RPMI7951 (cell line): ENCODE results near the gene LIPH. TPM values are rescaled to one million over a fixed set of nuclear protein-coding genes. Genes with fewer than 3 reads are reported as not detected.
A peak's percentile ranks its signal among the peaks of the same experiment; 100 is the strongest.
"Not testable (repeated sequence)": the region's sequence is repeated elsewhere in the genome, so short reads cannot be mapped to it uniquely, and the experiment has no call there.

ENCODE experiments used
- DNase-seq: peaks from one replicate; pipeline ENCODE4 v3.0.0-alpha.2; 2012; ENCODE audit warnings: low read depth
- total RNA-seq: library from RNA; depleted of rRNA; stranded (reverse); fragments of >200 nt; shearing (Covaris generic); gene quantifications from 2 replicates; pipeline ENCODE4 v1.2.3, GENCODE V29; 2014; rRNA removed

The LIPH gene
- total RNA-seq, 1 experiment from 2014 or later: not detected

DNA sequence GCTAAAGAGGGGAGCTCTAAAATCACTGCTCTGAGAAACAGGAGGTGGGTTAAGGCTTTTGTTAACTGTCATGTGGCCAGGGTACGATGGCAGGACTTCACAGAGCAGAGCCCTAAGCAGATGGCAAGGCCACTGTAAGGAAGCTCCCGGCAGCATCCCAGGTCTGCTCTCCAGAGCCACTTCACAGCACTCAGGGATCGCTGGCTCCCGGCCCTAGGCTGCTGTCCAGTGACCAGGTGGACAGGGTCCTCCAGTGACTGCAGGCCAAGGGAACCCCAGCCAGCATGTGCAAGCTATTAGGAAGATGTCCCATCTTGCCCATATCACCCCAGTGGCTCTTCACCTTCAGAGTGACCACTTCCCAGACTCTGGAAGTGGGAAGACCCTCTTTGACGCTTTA, 63.9 kb downstream of the LIPH start:
- DNase-seq: no peak

DNA sequence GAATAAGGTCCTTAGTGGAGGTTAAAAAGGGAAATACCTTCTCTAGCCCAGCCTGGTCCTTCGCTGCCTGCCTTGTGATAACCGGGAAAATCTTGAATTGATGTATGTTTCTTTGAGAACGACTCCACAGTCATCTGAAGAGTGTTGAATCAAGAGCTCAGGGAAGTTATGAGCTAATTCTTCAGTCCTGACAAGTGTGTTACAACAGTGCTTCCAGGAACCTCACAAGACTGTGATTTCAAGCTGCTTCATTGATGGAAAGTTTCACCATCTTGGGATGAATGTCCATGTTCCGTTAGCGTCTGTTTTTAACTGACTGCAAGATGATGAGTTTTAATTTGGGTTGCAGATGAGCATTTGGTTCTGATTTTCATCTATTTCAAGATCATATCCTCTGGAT, 66.0 kb downstream of the LIPH start:
- no peak for DNase-seq

DNA sequence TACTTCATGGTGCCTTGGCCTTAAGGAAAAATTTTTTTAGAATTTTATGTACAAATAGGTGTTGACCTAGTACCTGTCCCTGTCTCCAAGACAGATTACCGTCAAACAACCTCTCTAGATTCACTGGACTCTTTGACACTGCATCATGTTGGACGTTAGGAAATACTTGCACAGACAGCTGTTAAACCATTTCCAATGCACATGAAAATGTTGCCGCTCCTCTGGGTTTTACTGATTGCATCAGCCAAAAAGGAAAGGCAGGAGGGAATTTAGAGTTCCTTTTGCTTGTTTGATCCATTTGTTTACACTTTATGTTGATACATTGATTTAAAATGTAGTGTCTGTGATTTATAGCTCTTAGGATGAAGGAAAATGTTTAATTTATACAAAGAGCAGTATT, 68.1 kb downstream of the LIPH start:
- no peak for DNase-seq

DNA sequence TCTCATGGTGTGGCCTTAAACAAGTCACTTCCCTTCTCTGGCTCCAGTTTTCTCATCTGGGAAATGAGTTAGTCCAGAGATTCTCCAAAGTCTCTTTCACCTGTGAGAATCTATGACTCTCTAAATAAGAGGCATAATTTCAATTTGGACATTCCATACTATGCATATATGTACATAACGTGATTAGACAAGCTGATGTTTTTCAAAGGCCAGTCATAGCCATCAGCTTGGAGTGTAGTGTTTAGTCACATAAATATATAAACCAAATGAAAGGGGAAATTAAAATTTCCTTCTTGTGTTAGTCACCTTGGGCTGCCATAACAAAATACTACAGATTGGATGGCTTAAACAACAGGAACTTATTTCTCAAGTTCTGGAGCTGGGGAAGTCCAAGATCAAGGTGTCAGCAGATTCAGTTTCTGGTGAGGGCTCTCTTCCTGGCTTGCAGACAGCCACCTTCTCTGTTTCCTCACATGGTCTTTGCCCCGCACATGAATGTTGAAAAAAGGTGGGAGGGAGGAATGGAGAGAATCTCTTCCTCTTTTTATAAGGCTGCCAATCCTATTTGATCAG, 72.9 kb downstream of the LIPH start:
- DNase-seq: no peak

DNA sequence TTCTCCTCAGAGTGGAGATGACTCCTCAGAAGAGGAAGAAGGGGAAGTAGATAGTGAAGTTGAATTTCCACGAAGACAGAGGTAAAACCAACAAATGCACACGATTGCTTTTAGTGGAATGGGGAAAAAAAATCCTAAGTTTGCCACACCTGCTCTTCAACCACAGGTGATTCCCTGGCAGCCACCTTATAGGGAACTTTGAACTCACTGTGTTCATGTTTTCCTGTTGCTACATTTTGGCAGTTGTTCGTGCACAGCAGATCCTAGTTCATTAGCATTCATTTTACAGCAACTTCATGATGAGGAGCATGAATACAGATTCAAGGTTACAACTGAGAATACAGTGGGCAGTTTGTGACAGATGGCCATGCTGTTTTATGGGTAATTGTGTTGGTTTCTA, 75.1 kb downstream of the LIPH start:
- no peak for DNase-seq

DNA sequence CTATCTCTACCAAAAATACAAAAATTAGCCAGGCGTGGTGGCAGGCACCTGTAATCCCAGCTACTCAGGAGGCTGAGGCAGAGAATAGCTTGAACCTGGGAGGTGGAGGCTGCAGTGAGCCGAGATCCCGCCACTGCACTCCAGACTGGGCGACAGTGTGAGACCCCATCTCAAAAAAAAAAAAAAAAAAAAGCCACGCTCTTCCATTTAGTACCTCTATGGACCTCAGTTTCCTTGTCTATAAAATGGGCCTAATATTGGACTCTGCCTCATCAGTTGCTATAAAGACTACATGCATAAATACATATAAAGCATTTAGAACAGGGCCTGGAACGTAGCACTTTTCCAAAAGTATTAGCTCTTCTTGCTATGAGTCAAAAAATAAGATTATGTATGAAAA, 77.5 kb downstream of the LIPH start:
- not testable (repeated sequence) for DNase-seq

DNA sequence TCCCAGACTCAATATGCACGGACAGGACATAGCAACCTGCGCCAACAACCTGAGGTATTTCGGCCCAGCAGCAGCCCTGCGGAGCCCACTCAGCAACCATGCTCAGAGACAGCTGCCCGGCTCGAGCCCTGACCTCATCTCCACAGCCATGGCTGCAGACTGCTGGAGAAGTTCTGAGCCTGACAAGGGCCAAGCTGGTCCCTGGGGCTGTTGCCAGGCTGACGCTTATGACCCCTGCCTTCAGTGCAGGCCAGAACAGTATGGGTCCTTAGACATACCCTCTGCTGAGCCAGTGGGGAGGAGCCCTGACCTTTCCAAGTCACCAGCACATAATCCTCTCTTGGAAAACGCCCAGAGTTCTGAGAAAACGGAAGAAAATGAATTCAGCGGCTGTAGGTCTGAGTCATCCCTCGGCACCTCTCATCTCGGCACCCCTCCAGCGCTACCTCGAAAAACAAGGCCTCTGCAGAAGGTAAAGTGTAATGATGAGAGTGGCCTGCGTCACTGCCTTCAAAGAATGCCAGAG, 79.0 kb downstream of the LIPH start:
- DNase-seq: no peak

DNA sequence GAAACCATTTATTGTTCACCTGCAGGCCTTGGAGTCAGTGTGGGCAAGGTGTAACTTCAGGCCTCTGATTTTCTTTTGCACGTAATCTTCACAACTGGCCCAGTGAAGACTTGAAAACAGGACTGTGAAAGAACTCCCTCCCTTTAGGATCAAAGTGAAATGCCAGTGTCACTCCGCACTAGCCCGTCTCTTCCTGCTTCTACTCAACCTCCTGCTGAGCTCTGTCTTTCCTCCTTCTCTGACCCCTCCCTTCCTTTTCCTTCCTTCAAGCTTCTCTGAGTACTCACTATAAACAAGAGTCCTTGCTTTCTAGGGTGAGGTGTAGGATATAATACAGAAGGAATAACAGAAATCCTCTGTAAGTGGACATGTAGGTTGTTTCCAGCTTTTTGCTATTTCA, 82.1 kb downstream of the LIPH start:
- no peak for DNase-seq

DNA sequence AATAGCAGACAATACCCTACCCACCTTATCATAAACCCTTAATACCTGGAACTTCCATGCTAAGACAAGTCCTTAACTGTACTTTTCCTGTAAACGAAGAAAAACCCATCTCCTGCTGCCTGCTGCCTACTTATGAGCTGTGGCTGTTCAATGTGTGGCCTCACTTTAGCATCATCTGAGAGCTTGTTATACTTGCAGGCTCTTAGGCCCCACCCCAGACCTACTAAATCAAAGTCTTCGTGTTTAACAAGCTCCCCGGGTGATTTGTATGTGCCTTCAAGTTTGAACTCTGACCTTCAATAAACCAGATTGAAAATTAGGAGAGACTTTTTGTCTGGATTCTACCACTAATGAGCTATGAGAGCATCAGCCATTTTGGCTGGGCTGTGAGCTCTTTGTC, 82.8 kb downstream of the LIPH start:
- DNase-seq: no peak

DNA sequence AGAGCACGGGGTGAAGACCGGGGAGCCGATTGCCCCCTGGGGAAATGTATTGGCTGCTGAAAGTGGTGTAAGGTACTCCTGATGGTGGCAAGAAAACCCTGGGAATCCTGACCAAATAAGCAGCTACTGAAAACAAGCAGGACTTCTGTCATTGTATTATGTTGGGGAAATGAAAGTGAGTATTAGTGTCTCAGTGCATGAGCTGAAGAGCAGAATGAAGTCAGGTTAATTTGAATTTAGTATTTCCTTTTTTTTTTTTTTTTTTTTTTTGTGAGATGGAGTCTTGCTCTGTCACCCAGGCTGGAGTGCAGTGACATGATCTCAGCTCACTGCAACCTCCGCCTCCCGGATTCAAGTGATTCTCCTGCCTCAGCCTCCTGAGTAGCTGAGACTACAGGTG, 86.3 kb downstream of the LIPH start:
- DNase-seq: not testable (repeated sequence)

DNA sequence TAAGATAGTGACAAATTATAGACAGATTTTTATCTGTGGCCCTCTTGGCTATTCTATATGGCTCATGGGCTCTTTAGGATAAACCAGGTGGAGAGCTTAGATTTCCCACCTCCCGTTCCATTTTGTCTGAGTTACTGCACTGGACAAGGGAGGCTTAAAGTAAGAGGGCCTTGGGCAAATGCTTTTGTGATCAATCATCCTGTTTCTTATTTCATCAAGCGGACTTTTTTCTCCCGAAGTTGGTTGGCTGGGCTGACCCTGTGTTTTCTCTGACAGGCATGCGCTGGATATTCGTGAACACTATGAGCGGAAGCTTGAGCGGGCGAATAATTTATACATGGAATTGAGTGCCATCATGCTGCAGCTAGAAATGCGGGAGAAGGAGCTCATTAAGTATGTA, 86.9 kb downstream of the LIPH start:
- DNase-seq: no peak

DNA sequence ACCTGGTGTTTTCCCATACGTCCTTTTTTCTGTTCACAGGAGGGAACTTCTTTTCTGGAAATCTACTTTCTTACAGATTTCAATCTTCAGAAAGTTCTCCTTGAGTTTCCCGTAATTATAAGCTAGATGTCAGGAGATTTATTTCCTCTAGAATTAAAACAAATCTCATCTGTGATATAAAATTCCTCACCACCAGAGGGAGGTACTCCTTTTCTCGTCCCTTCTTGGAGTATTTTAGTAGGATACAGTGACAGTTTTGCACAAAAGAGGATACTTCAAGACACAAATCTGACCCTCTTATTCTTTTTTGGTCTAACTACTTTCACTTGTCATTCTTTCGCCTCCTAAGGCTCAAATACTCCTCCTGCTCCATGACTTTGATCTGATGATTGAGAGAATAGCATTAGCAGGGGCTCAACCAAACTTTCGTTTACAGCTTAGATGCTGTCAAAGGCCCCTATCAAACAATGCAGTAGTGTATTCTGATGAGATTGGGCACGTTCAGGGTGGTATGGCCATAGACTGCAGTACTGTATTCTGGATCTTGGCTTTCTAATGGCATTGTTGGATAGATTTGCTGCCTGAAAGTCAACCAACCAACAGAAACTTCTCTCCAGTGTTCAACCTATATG, 91.6 kb downstream of the LIPH start:
- DNase-seq: peak; percentile 20

DNA sequence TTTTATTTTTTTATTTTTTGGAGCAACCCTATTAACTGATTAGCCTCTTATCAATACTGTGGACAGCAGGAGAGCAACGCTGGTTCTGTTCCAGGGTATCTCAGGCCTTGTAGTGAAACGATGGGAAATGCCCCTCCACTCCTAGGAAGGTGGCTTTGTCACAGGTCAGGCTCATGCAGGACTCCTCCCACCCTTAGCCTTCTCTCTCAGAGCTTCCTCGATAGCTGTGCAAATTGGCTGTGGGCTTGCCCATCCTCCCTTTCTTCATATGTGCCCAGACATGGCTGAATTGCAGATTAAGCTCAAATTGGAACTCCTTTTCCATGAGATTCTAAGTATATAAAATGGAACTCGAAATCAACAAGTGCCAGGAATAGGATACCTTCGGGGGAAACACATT, 92.1 kb downstream of the LIPH start:
- no peak for DNase-seq

DNA sequence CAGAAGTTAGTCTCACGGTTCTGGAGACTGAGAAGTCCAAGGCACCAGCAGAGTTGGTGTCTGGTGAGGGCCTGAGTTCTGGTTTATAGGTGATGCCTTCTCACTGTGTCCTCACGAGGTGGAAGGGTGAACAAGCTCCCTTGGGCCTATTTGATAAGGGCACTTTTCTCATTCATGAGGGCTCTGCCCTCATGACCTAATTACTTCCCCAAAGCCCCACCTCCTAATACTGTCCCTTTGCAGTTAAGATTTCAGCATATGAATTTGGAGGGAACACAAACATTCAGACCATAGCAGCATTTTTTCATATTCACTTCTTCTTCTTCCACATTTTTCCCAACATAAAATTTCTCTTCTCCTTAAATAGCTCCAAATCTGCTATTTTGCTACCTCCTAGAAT, 95.0 kb downstream of the LIPH start:
- no peak for DNase-seq

Other genes with a start within 250 kb of the LIPH start
- 31.0 and 33.1 TPM in 2 replicates for gene MAP3K13, start 189.5 kb downstream of the LIPH start, total RNA-seq
- 9.4 and 11.9 TPM in 2 replicates for gene TMEM41A, start 53.6 kb downstream of the LIPH start, total RNA-seq
- gene SENP2, start 33.7 kb upstream of the LIPH start, total RNA-seq: 20.1 and 30.6 TPM in 2 replicates